IMR-90 (cell line): ENCODE measurements around the gene RBM46.

Experiments
- POLR2A ChIP-seq: IDR thresholded peaks from 2 replicates; pipeline ENCODE4 v1.6.1; 2012; ENCODE audit warnings: mild to moderate bottlenecking, low read depth, low read length
- SMC3 ChIP-seq: fragments of 150-350 bp; IDR thresholded peaks from 2 replicates; pipeline ENCODE4 v1.6.1; 2016; ENCODE audit warnings: low read depth, mild to moderate bottlenecking, antibody characterized with exemption, low read length, moderate library complexity
- TF ChIP-seq, protein P1 (sequence below): conservative IDR thresholded peaks from 2 replicates; pipeline ENCODE4 v1.5.1; 2012; ENCODE audit warnings: mild to moderate bottlenecking, low read depth, low read length, improper control_type of control experiment

- TF ChIP-seq, protein P1, sequence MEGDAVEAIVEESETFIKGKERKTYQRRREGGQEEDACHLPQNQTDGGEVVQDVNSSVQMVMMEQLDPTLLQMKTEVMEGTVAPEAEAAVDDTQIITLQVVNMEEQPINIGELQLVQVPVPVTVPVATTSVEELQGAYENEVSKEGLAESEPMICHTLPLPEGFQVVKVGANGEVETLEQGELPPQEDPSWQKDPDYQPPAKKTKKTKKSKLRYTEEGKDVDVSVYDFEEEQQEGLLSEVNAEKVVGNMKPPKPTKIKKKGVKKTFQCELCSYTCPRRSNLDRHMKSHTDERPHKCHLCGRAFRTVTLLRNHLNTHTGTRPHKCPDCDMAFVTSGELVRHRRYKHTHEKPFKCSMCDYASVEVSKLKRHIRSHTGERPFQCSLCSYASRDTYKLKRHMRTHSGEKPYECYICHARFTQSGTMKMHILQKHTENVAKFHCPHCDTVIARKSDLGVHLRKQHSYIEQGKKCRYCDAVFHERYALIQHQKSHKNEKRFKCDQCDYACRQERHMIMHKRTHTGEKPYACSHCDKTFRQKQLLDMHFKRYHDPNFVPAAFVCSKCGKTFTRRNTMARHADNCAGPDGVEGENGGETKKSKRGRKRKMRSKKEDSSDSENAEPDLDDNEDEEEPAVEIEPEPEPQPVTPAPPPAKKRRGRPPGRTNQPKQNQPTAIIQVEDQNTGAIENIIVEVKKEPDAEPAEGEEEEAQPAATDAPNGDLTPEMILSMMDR: no peak
- TF ChIP-seq POLR2A (no peak), SMC3 (no peak)
Observed at GRCh38 chr4:154836513-154836912, 55.4 kb downstream of the RBM46 start.
